MM.1S (cell line): ENCODE results near the gene EFCAB14.

Source experiments
- DNase-seq: peaks from one replicate; pipeline ENCODE4 v3.0.0-alpha.2; 2015
- H2AFZ ChIP-seq: fragments of 300-600 bp; sonication (generic); 2 replicates; pipeline ENCODE4 v1.6.0; 2016; ENCODE audit warnings: antibody characterized with exemption, low read length
- H3F3A ChIP-seq: fragments of 300-600 bp; sonication (generic); 2 replicates; pipeline ENCODE4 v1.6.1; 2016; ENCODE audit warnings: mild to moderate bottlenecking, antibody characterized with exemption, low read length, moderate library complexity, mixed read lengths; ENCODE audit not compliant: insufficient read depth
- H3K27ac ChIP-seq: fragments of 300-600 bp; sonication (generic); 2 replicates; pipeline ENCODE4 v1.5.1; 2016; ENCODE audit warnings: mild to moderate bottlenecking, low read length
- H3K27me3 ChIP-seq: fragments of 300-600 bp; sonication (generic); replicated peaks from 2 replicates; pipeline ENCODE4 v1.6.0; 2016; ENCODE audit warnings: low read length; ENCODE audit not compliant: insufficient read depth
- H3K36me3 ChIP-seq: fragments of 300-600 bp; sonication (generic); replicated peaks from 2 replicates; pipeline ENCODE4 v1.6.1; 2016; ENCODE audit warnings: mild to moderate bottlenecking, low read length, mixed read lengths; ENCODE audit not compliant: insufficient read depth
- H3K4me1 ChIP-seq: fragments of 300-600 bp; sonication (generic); 2 replicates; pipeline ENCODE4 v1.6.1; 2016; ENCODE audit warnings: low read length, mixed read lengths
- H3K4me2 ChIP-seq: fragments of 300-600 bp; sonication (generic); 2 replicates; pipeline ENCODE4 v1.6.0; 2016; ENCODE audit warnings: low read depth, low read length
- H3K4me3 ChIP-seq: fragments of 300-600 bp; sonication (generic); 2 replicates; pipeline ENCODE4 v1.5.1; 2016; ENCODE audit warnings: low read length, mixed read lengths
- H3K79me2 ChIP-seq: fragments of 300-600 bp; sonication (generic); 2 replicates; pipeline ENCODE4 v1.6.1; 2016; ENCODE audit warnings: mixed run types, low read length, mixed read lengths
- H3K9ac ChIP-seq: fragments of 300-600 bp; sonication (generic); 2 replicates; pipeline ENCODE4 v1.6.1; 2016; ENCODE audit warnings: low read length, mixed read lengths
- H3K9me2 ChIP-seq: fragments of 300-600 bp; sonication (generic); replicated peaks from 2 replicates; pipeline ENCODE4 v1.6.1; 2016; ENCODE audit warnings: mild to moderate bottlenecking, low read length, mixed read lengths; ENCODE audit not compliant: insufficient read depth
- H3K9me3 ChIP-seq: fragments of 300-600 bp; sonication (generic); replicated peaks from 2 replicates; pipeline ENCODE4 v1.6.1; 2016; ENCODE audit warnings: mild to moderate bottlenecking, low read length, mixed read lengths; ENCODE audit not compliant: insufficient read depth
- H4K20me1 ChIP-seq: fragments of 300-600 bp; sonication (generic); 2 replicates; pipeline ENCODE4 v1.6.1; 2016; ENCODE audit warnings: mild to moderate bottlenecking, low read length, moderate library complexity, mixed read lengths; ENCODE audit not compliant: insufficient read depth
- CTCF ChIP-seq: fragments of 300-600 bp; sonication (generic); IDR thresholded peaks from 2 replicates; pipeline ENCODE4 v1.5.1; 2016; ENCODE audit warnings: antibody characterized with exemption, low read length, mixed read lengths
- EZH2 ChIP-seq: fragments of 300-600 bp; sonication (generic); optimal IDR thresholded peaks from 2 replicates; pipeline ENCODE3; 2017; ENCODE audit warnings: low read depth, mild to moderate bottlenecking, antibody characterized with exemption, low read length, mixed read lengths
- EZH2phosphoT487 ChIP-seq: fragments of 300-600 bp; sonication (generic); IDR thresholded peaks from 2 replicates; pipeline ENCODE4 v1.6.1; 2018; ENCODE audit warnings: antibody characterized with exemption, low read length

EFCAB14 gene

GRCh38 chr1:46753985-46754384 lies 35.1 kb upstream of the EFCAB14 start:
- no peaks in the 10 kb centered on the region for H3K9me2 ChIP-seq
- H3K36me3 ChIP-seq = no peaks in the 10 kb centered on the region
- no peaks in the 10 kb centered on the region for H3K27me3 ChIP-seq
- no peak overlapping the region for H3K4me3 ChIP-seq
- no peak overlapping the region for H3K27ac ChIP-seq
- no peaks in the 10 kb centered on the region for H3F3A ChIP-seq
- H3K4me1 ChIP-seq = no peaks in the 10 kb centered on the region
- no peaks in the 10 kb centered on the region for H3K9me3 ChIP-seq
- no peak for TF ChIP-seq CTCF
- TF ChIP-seq EZH2phosphoT487 = no peak
- no peak for TF ChIP-seq EZH2
- H3K4me2 ChIP-seq = no peak overlapping the region
- no peak for DNase-seq
- no peak overlapping the region for H2AFZ ChIP-seq
- H4K20me1 ChIP-seq = no peaks in the 10 kb centered on the region
- no peaks in the 10 kb centered on the region for H3K79me2 ChIP-seq
- H3K9ac ChIP-seq = no peak overlapping the region

- no peak for DNase-seq
- H3F3A ChIP-seq = no peaks in the 10 kb centered on the region
- no peak overlapping the region for H3K9ac ChIP-seq
- H3K4me3 ChIP-seq = no peak overlapping the region
- no peaks in the 10 kb centered on the region for H3K9me2 ChIP-seq
- no peaks in the 10 kb centered on the region for H3K27me3 ChIP-seq
- no peaks in the 10 kb centered on the region for H3K9me3 ChIP-seq
- no peaks in the 10 kb centered on the region for H3K79me2 ChIP-seq
- H4K20me1 ChIP-seq = no peaks in the 10 kb centered on the region
- H3K4me2 ChIP-seq = no peak overlapping the region
- no peak for TF ChIP-seq EZH2
- TF ChIP-seq EZH2phosphoT487 = no peak
- TF ChIP-seq CTCF = no peak
- no peaks in the 10 kb centered on the region for H3K4me1 ChIP-seq
- no peaks in the 10 kb centered on the region for H3K36me3 ChIP-seq
- no peak overlapping the region for H2AFZ ChIP-seq
- no peak overlapping the region for H3K27ac ChIP-seq
Measured at GRCh38 chr1:46749921-46750404, 31.0 kb upstream of the EFCAB14 start.

- Histone ChIP-seq H3K36me3 (no peaks in the 10 kb centered on the region), H3K4me1 (no peaks in the 10 kb centered on the region), H3K9me2 (no peaks in the 10 kb centered on the region), H3K27me3 (no peaks in the 10 kb centered on the region), H3K9ac (no peak overlapping the region), H3K4me3 (no peak overlapping the region), H3K27ac (no peak overlapping the region), H3K4me2 (no peak overlapping the region), H3K9me3 (no peaks in the 10 kb centered on the region), H3F3A (no peaks in the 10 kb centered on the region), H4K20me1 (no peaks in the 10 kb centered on the region), H3K79me2 (no peaks in the 10 kb centered on the region), H2AFZ (no peak overlapping the region)
- DNase-seq = no peak
- no peak for TF ChIP-seq EZH2phosphoT487
- no peak for TF ChIP-seq EZH2
- no peak for TF ChIP-seq CTCF
Measured at GRCh38 chr1:46749404-46749803, 30.5 kb upstream of the EFCAB14 start.
